Epithelial cell of esophagus (primary cell): Measurements from ENCODE around the gene APIP.

Source experiments
- DNase-seq: peaks from one replicate; pipeline ENCODE4 v3.0.0; 2010; ENCODE audit warnings: low read depth
- H3K4me3 ChIP-seq: 2 replicates; pipeline ENCODE4 v1.5.1; 2011; ENCODE audit warnings: mild to moderate bottlenecking, low read length, control low read depth
- TF ChIP-seq, protein P1 (sequence below): IDR thresholded peaks from 2 replicates; pipeline ENCODE4 v1.5.1; 2011; ENCODE audit warnings: low read depth, mild to moderate bottlenecking, low read length, control low read depth, inconsistent platforms; ENCODE audit not compliant: insufficient read depth; ENCODE audit errors: missing control alignments

APIP gene

DNA sequence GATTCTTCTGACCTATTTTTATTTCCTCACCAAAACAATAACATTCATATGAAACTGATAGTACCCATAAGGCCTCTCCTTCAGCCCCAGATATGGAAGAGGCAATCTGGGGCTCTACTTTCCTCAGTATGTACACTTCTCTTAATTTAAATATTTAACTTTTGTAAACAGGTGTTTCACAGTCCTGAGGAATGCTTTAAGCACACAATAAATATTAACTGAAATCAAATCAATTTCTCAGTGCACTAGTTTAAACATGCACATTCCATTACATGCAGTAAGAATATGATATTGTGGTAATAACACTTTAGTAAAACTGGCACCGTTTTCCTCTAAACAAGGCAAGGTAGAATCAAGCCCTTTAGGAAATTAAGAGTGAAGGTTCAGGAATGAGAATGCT is 28.9 kb downstream of the APIP start:
- no peak for DNase-seq
- H3K4me3 ChIP-seq, result no peak overlapping the region
- TF ChIP-seq, protein P1, sequence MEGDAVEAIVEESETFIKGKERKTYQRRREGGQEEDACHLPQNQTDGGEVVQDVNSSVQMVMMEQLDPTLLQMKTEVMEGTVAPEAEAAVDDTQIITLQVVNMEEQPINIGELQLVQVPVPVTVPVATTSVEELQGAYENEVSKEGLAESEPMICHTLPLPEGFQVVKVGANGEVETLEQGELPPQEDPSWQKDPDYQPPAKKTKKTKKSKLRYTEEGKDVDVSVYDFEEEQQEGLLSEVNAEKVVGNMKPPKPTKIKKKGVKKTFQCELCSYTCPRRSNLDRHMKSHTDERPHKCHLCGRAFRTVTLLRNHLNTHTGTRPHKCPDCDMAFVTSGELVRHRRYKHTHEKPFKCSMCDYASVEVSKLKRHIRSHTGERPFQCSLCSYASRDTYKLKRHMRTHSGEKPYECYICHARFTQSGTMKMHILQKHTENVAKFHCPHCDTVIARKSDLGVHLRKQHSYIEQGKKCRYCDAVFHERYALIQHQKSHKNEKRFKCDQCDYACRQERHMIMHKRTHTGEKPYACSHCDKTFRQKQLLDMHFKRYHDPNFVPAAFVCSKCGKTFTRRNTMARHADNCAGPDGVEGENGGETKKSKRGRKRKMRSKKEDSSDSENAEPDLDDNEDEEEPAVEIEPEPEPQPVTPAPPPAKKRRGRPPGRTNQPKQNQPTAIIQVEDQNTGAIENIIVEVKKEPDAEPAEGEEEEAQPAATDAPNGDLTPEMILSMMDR, result no peak

DNA sequence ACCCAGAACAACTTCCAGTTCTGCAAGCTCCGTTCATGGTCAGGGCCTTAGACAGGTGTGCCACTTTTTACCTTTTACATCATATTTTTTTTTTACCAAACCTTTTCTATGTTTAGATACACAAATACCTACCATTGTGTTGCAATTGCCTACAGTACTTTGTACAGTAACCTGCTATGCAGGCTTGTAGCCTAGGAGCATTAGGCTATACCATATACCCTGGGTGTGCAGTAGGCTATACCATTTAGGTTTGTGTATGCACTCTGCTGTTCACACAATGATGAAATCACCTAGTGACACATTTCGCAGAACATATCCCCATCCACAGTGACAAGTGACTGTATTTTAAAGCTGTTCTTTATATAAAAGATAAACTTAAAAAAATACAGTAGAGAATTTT is 29.6 kb downstream of the APIP start:
- DNase-seq, result peak; percentile 67
- TF ChIP-seq, protein P1, result no peak
- H3K4me3 ChIP-seq, result no peak overlapping the region

- no peak for DNase-seq
- no peak overlapping the region for H3K4me3 ChIP-seq
- TF ChIP-seq, protein P1, result no peak
Observed at GRCh38 chr11:34881900-34882299, 34.3 kb downstream of the APIP start.

DNA sequence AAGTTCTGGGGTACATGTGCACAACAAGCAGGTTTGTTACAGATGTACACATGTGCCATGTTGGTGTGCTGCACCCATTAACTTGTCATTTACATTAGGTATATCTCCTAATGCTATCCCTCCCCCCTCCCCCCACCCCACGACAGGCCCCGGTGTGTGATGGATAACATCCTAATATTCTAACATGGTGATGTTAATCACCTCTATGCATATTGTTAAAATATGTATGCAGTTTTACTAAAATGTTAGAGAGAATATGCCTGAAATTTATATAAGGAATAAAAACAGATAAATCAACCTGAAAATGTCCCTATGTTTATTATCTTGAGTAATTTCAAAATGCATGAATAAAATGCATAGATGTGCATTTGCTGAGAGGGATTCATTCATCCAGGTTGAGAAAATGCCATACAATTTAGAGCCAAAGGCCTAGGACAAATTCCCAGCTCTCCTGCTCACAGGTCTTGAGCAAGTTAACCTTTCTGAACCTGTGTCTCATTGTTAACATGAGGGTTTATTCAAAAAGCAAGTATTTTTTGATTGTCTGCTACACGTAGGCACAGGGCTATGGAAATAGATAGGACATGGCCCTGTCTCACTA is 38.7 kb downstream of the APIP start:
- no peak for DNase-seq
- no peak overlapping the region for H3K4me3 ChIP-seq
- TF ChIP-seq, protein P1, result no peak

DNA sequence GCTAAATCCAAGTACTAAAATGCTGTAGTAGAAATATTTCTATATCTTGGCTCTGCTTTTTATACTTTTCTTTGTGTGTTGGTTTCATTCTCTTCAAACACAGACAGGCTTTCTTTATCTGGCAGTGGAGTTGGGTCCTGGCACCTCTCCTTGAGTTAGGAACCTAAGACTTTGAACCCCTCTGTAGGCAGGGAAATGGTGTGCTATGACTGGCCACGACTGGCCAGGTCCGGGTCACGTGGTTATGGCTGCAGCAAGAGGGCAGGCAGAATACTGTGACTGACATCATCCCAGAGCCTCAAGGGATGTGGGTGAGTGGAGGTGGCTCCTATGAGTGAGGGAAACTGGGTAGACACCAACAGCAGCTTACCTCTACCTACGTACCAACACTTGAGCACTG is 42.0 kb downstream of the APIP start:
- TF ChIP-seq, protein P1, result no peak
- DNase-seq, result no peak
- no peak overlapping the region for H3K4me3 ChIP-seq

GRCh38 chr11:34870548-34871196 is 45.5 kb downstream of the APIP start:
- DNase-seq, result no peak
- TF ChIP-seq, protein P1, result no peak
- H3K4me3 ChIP-seq, result no peak overlapping the region

DNA sequence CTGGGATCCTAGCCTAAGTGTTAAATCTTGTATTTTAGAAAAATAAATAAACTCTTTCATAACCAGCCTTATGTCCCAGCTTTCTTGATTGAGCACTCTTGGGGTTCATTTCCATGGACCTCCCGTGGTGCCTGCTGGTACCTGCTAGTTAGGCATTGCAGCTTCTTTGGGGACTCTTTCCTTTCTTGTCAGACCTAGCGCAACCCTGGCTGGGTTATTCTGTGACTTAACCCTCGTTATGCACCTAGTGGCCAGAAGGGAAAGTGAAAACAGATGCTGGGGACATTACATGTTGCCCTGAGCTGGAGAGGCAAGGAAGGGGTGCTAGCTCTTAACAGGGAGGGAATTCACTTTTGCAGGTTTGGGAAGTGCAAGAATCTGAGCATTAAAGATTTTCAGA is 46.8 kb downstream of the APIP start:
- TF ChIP-seq, protein P1, result no peak
- H3K4me3 ChIP-seq, result no peak overlapping the region
- no peak for DNase-seq
